ENCODE measurements around the gene CSNK1G2. TPM values are rescaled to one million over a fixed set of nuclear protein-coding genes. Genes with fewer than 3 reads are reported as not detected.

Gene CSNK1G2
- total and polyA plus RNA-seq, 2 of the 13 experiments (the other 11 are each of a cell fraction or from before 2014, with no cell fraction given) = 53.8 to 72.5 TPM

GRCh38 chr19:1905863-1906375 lies 35.1 kb upstream of the CSNK1G2 start (continued):
- TF ChIP-seq KDM5B (CRISPR knock-in tag; IDR thresholded peaks at IDR 0.05; ENCODE audit: borderline replicate concordance) = 0 out of 2 replicates have a peak, but pooled peaks have one; percentile 9
- TF ChIP-seq STAG1 (CRISPR knock-in tag; IDR thresholded peaks at IDR 0.05) = no peak
- no peak for TF ChIP-seq ZNF460 (CRISPR knock-in tag; IDR thresholded peaks at IDR 0.05; ENCODE audit: borderline replicate concordance)
- TF ChIP-seq HNF4A (CRISPR knock-in tag; IDR thresholded peaks at IDR 0.05) = no peak
- TF ChIP-seq SNAPC2 (CRISPR knock-in tag; IDR thresholded peaks at IDR 0.05) = no peak
- no peak for TF ChIP-seq RNF219 (CRISPR knock-in tag; IDR thresholded peaks at IDR 0.05)
- TF ChIP-seq RELA (CRISPR knock-in tag; IDR thresholded peaks at IDR 0.05) = no peak
- no peak for TF ChIP-seq PCBP2 (optimal IDR thresholded peaks at IDR 0.05; ENCODE audit: low read depth, low read length, poor library complexity, severe bottlenecking)
- 0 out of 2 replicates have a peak, but pooled peaks have one; percentile 6 for TF ChIP-seq HDAC2 (CRISPR knock-in tag; IDR thresholded peaks at IDR 0.05)
- TF ChIP-seq ZNF326 (CRISPR knock-in tag; IDR thresholded peaks at IDR 0.05; ENCODE audit: borderline replicate concordance) = no peak
- no peak for TF ChIP-seq MTA1 (CRISPR knock-in tag; IDR thresholded peaks at IDR 0.05; ENCODE audit: borderline replicate concordance)
- no peak for TF ChIP-seq MYC (CRISPR knock-in tag; IDR thresholded peaks at IDR 0.05; ENCODE audit: borderline replicate concordance)
- TF ChIP-seq SOX5 (CRISPR knock-in tag; IDR thresholded peaks at IDR 0.05; ENCODE audit: borderline replicate concordance) = peak; percentile 0; the same call in 1 of the 2 replicates
- TF ChIP-seq ZFP37 (CRISPR knock-in tag; IDR thresholded peaks at IDR 0.05; ENCODE audit: borderline replicate concordance) = 0 out of 2 replicates have a peak, but pooled peaks have one; percentile 3
- TF ChIP-seq SIX1 (CRISPR knock-in tag; IDR thresholded peaks at IDR 0.05; ENCODE audit: borderline replicate concordance) = no peak
- no peak; the same call in 1 of the 2 replicates for TF ChIP-seq ZBTB25 (CRISPR knock-in tag; IDR thresholded peaks at IDR 0.05)
- no peak for TF ChIP-seq ZNF660 (CRISPR knock-in tag; IDR thresholded peaks at IDR 0.05; ENCODE audit: borderline replicate concordance, low read depth)
- TF ChIP-seq RORA (CRISPR knock-in tag; IDR thresholded peaks at IDR 0.05) = no peak
- TF ChIP-seq KDM6A (CRISPR knock-in tag; IDR thresholded peaks at IDR 0.05; ENCODE audit: low read depth) = no peak
- TF ChIP-seq ZUFSP (CRISPR knock-in tag; IDR thresholded peaks at IDR 0.05; ENCODE audit: borderline replicate concordance) = no peak
- no peak for TF ChIP-seq ZSCAN21 (CRISPR knock-in tag; IDR thresholded peaks at IDR 0.05; ENCODE audit: borderline replicate concordance)
